Astrocyte of the hippocampus (primary cell): ENCODE results near the gene SDS.

Experiments used
- DNase-seq: peaks from one replicate; pipeline ENCODE4 v3.0.0; 2011; ENCODE audit warnings: low read depth, low spot score

The SDS gene

DNA sequence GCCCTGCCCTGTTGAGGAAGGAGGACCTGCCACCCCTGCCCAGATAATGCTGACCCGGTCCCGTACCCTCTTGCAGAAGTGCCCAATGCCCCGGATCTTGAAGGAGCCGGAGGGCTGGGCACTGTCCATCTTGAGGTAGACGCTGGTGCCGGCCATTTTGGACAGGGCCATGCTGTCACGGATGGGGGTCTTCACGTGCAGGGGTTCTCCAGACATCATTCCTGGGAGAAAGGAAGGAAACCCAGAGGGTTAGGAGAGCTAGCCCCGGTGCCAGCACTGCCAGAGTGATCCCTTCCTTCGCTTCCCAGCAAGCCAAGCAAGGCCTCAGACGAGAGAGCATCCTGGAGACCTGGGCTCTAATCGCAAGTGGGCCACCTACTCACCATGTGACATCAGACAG is 4.2 kb downstream of the SDS start:
- no peak for DNase-seq

DNA sequence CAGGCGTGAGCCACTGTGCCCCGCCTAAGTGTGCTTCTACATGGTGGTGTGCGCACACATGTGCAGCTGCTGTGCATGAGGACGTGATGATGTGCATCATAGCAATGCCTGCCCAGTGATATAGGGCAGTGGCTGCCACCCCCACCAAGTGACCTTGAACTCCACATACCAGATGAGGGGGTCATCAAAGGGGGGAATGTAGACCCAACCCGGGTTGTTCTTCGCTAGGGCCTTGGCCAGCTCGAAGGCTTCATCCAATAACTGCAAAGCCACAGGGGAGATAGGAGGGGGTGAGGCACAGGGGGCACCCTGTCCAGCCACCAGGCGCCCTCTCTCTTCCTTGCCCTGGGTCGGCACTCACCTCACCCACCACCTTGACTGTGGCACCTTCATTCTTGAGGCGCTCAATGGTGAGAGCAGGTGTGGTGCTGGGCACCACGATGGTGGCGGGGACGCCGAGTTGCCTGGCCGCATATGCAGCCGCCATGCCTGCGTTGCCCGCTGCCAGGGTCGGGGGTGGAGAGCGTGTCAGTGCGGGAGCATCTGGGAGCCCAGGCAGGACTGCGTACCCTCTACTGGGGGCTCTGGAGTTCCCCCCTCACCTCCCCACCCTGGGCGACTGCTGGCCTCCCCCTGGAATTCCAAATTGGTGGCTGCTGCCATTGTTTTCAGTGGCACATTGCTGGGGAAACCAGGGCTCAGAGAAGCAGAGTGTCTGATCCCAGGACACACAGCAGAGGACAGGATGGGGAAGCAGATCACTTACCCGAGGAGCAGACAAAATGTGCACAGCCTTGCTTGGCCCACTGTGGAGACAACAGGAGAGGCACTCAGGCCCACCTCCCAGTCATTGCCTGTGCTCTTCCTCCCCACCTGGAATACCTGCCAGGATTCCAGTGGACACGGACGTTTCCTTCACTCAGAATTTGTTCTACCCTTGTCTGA is 5.1 kb downstream of the SDS start:
- no peak for DNase-seq

DNA sequence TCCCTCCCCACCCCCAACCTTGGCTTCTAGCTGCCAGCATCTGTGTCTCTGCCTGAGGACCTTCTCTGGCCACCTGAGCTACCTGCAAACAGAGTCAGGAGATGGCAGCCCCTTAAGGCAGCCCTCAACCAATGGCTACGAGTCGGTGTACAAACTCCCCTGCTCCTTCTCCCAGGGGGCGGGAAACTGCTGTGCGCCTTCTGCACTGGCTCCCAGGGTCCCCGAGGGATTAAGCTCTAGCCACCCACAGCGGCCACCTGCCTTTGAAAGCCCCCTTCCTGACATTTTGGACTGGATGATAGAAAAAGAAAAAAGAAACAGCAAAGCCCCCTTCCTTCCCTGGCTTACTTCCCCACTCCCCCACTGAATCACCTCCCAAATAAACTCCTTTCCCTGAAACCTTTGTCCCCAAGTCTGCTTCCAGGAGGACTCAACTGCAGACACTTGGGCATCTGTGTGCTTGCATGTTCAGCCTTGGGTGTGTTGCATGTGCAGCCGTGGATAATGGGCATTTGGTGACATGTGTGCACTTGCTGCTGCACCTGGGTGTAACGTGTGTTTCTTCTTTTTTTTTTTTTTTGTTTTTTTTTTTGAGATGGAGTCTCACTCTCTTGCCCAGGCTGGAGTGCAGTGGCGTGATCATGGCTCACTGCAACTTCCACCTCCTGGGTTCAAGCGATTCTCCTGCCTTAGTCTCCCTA is 6.0 kb downstream of the SDS start:
- DNase-seq: no peak

DNA sequence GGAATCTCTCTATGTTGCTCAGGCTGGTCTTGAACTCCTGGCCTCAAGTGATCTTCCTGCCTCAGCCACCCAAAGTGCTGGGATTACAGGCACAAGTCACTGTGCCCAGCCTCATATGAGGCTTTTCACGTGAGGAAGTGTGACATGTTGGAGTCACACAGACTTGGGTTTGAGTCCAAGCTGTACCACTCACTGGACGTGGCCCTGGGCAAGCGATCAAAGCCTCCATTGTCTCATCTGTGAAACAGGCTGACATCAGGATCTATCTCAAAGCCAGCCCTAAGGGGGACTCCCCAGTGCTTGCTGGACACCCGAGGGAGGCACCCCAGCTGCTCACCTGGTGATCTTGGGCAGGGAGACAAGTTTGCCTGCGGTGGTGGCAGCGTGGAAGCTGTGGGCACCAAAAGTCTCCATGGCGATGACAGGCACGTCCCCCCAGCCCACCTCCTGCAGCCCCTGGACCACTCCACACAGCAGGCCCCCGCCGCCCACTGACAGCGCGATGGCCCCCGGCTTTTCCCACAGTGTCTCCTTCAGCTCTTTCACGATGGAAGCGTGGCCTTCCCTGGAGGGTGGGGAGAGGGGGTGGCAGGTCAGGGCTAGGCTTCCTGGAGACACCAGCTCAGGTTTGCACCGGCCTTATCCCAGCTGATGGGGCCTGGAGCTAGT is 6.7 kb downstream of the SDS start:
- DNase-seq: no peak

DNA sequence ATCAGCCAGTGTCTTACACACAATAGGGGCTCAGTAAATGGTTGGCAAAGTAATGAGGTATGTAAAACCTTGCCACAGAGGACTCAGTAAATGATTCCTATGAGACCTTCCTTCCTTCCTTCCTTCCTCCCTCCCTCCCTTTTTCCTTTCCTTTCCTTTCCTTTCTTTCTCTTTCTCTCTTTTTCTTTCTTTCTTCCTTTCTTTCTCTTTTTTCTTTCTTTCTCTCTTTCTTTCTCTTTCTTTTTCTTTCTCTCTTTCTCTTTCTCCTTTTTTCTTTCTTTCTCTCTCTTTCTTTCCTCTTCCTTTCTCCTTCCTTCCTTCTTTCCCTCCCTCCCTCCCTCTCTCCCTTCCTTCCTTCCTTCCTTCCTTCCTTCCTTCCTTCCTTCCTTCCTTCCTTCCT is 7.5 kb downstream of the SDS start:
- DNase-seq: no peak

DNA sequence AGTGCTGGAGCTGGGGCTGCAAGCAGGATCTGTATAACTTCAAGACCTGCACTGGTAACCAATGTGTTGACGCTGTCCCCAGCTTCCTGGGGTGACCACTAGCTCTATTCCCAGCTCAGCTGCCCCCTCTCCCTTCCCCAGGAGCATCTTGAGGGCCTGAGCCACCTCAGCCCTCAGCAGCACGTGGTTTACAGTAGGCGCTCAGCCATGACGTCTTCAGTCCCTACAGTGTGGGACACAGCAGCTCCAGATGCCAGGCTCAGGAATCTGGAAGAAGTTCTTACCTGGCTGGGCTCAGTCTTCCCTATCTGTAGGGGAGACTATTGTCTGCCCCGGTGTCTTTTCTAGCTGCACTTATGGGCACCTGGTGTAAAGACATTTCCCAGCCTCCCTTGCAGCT is 8.6 kb downstream of the SDS start:
- DNase-seq: no peak

DNA sequence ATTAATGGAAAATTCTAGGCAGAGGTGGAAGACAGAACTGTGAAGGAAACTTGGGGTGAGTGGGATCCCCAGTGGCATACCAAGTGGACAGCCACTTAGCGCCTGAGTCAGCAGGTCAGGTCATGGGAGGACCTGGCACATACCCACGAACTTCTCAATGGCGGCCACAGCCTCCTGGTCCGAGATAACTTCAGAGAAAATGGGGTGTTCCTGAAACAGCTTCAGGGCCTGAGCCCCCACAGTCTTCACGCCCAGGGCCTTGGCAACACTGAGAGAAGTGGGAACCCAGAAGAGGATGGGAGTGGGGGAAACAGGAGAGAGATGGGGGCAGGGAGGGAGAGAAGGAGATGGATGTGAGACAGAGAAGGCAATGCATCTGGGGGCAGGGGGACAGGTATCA is 9.9 kb downstream of the SDS start:
- no peak for DNase-seq

DNA sequence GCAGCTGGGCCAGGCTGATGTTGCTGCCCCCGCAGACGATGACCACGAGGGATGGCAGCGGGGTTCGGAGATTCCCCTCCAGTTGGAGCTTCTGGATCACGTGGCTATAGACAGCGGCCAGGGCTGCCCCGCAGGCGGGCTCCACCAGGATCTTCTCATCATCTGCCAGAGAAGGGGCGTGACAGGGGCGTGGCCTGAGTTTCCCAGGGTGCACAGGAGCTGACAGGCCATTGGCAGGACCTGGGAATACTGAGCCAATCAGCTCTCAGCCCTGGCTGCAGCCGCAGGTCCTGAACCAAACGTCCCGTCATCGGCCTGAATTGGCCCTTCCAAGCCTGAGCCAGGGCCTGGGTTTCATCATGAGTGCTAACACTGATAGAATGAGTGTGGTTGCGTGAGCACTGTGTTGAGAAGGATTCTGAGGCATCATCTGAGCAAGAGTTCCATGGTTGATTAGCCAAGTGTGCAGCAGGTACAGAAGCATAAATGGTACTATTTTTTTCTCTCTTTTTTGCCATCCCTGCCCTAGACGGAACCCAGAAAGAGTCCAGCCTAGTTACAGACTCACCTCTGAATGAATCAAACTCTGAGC is 10.6 kb downstream of the SDS start:
- DNase-seq: no peak

DNA sequence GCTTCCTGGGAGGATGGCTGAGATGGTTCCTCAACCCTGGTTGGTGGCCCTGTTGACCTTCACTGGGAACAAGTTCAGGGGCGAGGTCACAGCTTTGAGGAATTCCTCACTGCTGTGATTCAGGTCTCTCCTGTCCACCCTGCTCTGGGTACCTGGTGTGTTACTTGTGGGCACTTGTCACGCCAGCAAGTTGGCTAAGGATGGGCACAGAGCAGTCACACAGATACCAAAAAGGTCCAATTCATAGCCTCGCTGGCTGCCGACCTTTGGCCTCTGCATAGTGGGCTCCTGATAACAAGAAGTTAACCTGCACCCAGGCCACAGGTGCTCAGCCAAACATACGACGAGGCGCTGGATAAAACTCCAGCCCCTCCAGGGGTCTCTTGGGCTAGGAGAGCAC is 11.2 kb downstream of the SDS start:
- no peak for DNase-seq

DNA sequence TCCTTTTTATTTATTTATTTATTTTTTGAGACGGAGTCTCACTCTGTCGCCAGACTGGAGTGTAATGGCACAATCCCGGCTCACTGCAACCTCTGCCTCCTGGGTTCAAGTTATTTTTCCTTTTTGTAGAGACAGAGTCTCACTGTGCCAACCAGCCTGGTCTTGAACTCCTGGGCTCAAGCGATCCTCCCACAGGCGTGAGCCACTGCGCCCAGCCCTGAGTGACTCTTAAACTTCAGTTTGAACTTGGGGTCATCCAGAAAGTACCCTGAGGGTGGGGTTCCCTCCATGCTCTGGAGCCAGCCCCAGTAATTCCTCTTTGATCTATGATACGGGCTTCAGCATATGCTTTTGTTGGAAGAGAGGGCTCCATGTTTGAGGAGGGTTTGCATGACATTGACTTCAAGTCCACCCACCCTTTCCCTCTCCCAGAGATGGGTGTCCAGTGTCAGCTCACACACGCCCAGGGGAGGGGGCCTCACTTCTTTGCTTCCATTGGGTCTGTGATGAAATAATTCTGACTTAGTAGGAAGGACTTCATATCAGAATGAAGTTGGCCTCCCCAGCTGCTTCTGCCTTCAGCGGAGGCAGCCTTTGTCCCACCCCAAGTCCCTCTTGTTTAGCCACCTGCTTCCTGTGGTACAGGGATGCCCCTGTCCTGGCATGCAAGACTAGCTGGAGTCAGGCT is 11.9 kb downstream of the SDS start:
- DNase-seq: no peak

DNA sequence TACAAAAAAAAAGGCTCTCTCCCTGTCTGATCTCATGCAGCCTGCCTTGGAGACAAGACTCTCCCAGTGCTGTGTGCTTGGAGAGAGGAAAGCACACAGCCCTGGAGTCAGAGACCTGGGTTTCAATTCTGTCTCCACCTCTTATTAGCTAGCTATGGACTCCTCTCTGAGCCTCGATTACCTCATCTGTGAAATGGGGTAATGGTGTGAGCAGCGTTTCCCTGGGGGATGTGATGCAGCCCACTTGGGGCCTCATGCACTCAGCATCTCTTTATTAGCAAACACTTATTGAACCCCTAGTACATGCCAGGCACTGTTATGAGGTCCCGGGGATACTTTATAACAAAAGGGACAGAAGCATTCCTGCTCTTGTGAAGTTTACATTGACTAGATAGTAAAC is 12.5 kb downstream of the SDS start:
- DNase-seq: no peak

DNA sequence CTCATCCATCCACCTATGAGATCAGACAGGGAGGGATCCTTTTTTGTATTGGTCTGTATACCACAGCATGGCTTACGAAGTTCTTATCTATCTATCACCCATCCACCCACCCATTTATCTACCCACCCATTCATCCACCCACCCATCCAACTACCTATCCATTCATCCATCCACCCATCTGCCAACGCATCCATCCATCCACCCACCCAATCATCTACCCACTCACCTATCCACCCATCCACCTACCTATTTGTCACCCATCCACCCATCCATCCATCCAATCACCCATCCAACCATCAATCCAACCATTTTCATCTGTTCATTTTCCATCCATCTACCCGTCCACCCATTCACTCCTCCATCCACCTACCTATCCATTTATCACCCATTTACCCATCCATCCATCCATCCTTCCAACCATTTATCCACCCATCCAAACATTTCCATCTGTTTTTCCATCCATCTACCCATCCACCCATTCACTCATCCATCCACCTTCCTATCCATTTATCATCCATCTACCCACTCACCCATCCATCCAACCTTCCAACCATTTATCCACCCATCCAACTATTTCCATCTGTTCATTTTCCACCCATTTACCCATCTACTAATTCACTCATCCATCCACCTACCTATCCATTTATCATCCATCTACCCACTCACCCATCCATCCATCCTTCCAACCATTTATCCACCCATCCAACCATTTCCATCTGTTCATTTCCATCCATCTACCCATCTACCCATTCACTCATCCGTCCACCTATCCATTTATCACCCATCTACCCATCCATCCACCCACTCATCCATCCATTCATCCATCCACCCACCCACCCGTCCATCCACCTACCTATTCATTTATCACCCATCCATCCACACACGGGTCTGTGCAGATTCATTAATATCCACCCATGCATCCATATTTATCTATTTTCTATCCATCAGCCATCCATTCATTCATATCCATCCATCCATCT is 13.3 kb downstream of the SDS start:
- no peak for DNase-seq

DNA sequence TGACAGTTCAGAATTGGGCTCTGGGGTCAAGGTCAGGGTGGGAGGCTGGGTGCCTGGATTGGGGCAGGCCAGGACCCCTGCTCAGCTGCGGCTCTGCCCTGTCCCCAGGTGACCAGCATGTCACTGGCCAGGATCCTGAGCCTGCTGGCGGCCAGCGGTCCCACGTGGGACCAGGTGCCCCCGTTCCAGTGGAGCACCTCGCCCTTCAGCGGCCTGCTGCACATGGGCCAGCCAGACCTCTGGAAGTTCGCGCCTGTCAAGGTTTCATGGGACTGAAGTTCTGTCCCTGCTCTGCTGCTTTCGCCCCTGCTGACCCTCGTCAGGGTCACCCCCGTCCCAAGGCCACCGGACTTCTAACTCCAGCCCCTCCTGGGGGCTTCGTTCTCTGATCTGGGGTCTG is 15.3 kb downstream of the SDS start:
- no peak for DNase-seq

DNA sequence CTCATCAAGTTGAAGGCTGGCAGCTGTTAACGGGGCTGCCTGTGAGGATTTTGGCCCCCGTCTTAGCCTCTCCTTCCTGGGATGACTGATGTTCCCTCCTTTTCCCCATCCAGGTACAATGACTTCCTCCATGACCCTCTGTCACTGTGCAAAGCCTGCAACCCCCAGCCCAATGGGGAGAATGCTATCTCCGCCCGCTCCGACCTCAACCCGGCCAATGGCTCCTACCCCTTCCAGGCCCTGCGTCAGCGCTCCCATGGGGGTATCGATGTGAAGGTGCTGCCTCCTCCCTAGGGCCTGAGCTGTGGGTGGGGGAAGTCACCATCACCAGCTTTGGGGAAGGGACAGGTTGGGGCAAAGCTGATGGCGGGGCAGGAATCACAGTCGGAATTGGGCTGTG is 16.1 kb downstream of the SDS start:
- no peak for DNase-seq

DNA sequence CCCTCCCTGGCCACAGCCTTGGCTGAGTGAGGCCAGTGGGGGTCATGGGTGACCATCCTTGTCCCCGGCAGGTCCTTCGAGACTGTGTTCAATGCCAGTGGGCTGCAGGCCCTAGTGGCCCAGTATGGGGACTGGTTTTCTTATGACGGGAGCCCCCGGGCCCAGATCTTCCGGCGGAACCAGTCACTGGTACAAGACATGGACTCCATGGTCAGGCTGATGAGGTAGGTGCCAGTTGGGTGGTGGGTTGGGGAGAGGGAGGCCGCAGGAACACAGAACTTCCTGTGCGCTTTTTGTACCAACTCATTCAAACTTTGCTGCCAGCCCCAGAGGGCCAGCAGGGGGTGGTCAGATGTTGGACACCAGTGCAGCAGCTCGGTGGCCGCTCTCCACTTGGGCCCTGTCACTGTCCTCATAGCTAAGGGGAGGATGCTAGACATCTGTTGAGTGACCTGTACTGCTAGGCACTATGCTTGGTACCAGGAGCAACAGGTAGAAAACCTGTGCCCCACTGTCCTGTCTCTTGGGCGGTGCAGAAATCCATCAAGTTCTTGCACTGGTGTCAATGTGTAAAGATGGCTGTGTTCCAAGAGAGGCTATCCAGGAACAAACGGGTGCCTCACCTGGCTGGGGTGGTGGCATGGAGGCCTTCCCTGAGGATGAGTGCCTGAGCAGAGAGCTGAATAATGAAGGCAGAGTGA is 16.7 kb downstream of the SDS start:
- DNase-seq: no peak

DNA sequence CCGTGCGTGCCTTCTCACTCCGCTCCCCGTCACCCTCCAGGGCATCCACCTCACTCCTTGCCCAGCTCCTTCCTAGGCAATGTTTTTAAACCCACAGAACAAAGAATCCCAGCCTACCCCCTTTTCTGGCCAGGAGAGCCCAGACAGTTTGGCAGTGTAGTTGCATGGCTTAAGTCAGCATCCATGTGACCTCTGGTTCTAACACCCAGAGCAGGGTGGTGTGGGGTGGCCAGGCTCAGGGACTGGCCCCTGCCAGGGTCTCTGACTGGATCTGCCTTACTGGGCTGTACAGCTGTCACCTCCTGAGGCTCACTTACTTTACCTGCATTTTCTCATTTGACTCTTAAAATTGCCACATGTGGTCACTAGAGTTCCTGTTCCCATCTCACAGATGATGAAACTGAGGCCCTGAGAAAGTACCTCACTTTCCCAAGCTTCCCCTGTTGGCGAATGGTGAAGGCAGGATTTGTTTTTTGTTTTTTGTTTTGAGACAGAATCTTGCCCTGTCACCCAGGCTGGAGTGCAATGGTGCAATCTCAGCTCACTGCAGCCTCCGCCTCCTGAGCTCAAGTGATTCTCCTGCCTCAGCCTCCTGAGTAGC is 18.3 kb downstream of the SDS start:
- no peak for DNase-seq

DNA sequence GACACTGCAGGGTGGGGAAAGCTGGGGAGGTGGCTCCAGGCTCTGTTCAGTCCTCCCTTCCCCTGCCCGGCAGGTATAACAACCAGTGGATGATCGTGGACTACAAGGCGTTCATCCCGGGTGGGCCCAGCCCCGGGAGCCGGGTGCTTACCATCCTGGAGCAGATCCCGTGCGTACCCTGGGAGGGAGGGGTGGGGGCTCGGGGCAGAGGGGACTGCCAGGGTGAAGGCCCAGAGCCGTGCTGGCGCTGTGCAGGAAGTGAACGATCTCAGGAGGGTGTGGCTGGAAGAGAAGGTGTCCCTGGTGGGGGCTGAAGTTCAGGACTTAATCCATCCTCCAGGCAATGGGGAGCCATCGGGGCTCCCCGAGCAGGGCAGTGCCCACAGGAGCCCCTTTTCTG is 18.9 kb downstream of the SDS start:
- DNase-seq: no peak

DNA sequence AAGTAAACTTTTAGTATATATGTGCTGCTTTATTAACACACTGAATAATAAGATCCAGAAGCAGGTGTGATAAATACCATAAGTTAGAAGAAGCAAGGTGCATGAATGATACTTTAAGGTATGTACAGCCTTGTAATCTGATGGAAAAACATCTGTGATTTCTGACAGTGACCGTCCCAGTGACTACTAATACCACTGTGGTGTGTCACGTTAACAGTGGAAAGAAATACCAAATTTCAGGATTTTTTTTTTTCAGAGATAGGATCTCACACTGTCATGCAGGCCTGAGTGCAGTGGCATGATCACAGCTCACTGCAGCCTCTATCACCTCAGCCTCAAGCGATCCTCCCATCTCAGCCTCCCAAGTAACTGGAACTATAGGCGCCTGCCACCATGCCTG is 21.5 kb downstream of the SDS start:
- DNase-seq: no peak

DNA sequence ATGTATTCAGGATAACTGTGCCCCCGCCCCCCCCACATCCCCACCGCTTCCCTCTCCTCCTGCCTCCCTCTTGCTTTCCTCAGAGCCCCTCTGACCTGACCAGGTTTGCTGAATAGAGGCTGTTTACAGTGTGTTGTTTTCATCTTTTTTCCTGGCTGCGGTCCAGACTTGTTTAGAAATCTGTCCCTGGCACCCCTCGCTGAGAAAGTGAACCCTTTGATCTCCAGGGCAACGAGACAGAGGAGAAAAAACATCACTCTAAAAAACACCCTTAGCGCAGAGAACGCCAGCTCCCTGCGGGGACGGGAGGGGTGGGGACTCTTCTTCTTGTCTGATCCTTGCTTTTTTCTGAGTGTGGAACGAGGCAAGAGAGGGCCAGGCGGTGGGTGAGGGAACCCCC is 22.5 kb downstream of the SDS start:
- peak; percentile 27 for DNase-seq
